ENCODE measurements around the gene CDK13.
"Not testable (repeated sequence)": the region's sequence is repeated elsewhere in the genome, so short reads cannot be mapped to it uniquely, and the experiment has no call there.

Gene CDK13

DNA sequence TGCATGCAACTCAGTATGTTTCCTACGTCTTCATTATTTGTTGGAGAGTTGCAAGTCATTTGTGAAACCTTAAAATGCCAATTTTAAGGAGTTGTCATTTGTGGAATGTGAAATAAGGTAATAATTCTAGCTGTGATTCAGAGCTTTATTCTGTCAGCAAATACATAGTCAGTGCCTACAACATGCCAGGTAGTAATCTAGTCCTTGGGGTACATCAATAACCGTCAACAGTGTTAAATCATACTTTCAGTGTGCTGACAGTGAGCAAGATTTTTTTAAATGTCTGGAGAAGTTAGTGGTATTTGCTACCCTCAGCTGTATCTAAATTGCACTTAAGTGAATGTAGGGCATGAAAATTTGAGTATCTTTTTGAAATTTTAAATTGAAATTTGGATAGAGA lies 147.7 kb downstream of the CDK13 start:
- no peak for DNase-seq (ENCODE audit: low read depth in 2 of 2)

DNA sequence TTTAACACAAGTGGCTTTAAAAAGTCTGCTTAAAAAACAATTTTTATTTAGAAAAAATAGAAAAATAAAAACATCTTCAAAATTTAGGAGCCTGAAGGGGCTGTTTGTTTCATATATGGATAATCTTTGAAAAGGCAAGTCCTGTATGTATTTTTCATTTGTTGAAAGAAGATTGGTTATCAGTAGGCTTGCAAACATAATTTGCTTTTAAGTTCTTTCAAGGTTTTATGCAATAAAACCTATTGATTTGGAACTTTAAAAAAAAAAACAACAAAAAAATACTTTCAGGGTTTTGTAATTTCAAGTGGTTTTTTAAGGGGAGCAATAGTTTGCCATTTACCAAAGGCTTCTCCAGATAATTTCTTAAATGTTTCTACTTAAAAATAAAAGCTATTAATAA lies 148.8 kb downstream of the CDK13 start:
- no peak for DNase-seq (ENCODE audit: low read depth in 2 of 2)

DNA sequence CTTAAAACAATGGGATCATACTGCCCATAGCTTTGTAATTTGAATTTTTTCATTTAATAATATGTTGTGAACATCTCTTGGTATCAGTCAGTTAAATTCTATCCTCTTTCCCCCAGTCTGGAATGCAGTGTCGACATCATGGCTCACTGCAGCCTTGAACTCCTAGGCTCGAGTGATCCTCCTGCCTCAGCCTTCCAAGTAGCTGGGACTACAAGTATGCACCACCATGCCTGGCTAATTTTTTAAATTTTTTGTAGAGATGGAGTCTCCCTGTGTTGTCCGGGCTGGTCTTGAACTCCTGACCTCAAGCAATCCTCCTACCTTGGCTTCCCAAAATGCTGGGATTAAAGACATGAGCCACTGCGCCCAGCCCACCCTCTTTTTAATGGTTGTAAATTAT lies 149.8 kb downstream of the CDK13 start:
- DNase-seq (ENCODE audit: low read depth in 2 of 2) = no peak

DNA sequence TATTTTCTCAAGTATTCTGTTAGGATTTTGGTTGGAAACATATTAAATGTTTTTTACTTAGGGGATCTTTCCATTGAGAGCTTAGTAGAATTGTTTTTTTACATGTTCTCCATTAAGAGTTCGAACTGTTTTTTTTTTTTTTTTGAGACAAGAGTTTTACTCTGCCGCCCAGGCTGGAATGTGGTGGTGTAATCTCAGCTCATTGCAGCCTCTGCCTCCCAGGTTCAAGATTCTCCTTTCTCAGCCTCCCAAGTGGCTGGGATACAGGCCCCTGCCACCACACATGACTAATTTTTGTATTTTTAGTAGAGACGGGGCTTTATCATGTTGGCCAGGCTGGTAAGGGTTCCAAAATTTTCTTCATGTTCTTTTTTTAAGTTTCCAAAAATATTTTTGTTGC lies 151.1 kb downstream of the CDK13 start:
- DNase-seq (ENCODE audit: low read depth in 2 of 2) = no peak

DNA sequence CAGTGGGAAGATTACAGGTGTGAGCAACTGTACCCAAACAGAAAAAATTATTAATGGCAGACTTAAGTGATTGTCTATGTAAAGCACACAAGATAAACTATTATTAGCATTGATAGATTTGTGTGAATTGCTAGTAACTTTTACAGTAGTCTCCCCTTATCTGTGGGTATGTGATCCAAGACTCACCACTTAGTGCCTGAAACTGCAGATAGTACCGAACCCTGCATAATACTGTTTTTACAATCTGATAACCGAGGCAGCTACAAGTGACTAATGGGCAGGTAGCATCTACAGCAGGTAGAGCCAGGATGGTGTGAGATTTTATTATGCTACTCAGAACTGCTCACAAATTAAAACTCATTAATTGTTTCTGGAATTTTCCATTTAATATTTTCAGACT lies 152.8 kb downstream of the CDK13 start:
- no peak for DNase-seq (ENCODE audit: low read depth in 2 of 2)

DNA sequence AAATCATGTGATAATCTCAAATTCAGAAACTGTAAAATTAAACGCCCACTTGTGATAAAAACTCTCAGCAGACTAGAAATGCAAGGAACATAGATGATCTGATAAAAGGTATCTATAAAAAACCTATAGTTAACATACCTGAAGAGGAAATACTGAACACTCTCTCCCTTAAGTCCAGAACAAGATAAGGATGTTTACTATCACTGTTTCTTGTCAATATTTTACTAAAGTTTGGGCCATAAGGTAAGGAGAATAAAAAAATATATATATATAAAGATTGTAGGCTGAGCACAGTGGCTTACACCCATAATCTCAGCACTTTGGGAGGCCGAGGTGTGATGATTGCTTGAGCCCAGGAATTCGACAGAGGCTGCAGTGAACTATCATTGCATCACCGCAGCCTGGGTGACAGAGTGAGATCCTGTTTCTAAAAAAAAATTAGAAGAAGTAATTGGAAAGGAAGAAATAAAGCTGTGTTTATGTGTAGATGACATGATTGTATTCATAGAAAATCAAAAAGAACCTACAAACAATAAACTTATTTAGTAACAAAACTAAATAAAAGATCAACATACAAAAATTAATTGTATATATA lies 155.9 kb downstream of the CDK13 start:
- DNase-seq (ENCODE audit: low read depth in 2 of 2) = no peak

DNA sequence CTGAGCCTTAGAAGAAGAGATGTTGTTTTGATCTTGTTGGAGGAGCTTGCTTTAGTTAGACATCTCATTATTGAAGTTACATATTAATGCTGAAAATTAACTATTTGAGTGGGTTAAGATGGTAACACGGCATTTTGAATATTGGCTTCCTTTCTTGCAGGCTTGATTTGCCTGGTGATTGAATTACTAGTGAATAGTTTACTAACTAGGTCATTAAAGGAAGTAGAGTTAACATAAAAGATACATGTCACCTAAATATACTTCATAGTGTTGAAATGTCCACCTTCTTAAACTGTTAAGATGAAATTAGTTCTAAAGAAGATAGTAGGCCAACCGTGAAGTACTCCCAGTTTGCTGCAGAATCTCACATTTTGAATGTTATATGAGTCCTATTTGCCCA lies 165.9 kb downstream of the CDK13 start:
- no peak for DNase-seq (ENCODE audit: low read depth in 2 of 2)

DNA sequence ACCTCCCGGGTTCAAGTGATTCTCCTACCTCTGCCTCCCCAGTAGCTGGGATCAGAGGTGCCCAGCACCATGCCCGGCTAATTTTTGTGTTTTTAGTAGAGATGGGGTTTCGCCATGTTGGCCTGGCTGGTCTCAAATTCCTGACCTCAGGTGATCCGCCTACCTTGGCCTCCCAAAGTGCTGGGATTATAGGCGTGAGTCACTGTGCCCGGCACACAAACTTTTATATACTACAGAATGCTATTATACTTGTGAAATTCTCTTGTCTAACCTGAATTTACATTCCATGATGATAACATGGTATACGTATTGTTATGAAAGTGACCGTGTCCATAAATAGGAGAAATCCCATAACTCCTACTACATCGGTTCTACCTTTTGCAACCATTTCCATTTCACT lies 167.1 kb downstream of the CDK13 start:
- not testable (repeated sequence) for DNase-seq (ENCODE audit: low read depth in 2 of 2)

DNA sequence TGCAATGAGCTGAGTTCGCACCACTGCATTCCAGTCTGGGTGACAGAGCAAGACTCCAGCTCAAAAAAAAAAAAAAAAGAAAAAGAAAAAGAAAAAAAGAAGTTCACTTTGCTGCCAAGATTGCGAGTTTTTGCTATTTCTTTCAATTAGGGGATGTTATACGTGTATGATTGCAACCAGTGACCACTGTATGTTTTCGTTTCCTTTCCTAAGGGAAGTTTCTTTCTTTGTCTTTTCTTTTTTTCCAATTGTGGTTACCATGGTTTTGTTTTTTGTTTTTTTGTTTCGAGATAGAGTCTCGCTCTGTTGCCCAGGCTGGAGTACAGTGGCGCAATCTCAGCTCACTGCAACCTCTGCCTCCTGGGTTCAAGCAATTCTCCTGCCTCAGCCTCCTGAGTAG lies 168.1 kb downstream of the CDK13 start:
- not testable (repeated sequence) for DNase-seq (ENCODE audit: low read depth in 2 of 2)

DNA sequence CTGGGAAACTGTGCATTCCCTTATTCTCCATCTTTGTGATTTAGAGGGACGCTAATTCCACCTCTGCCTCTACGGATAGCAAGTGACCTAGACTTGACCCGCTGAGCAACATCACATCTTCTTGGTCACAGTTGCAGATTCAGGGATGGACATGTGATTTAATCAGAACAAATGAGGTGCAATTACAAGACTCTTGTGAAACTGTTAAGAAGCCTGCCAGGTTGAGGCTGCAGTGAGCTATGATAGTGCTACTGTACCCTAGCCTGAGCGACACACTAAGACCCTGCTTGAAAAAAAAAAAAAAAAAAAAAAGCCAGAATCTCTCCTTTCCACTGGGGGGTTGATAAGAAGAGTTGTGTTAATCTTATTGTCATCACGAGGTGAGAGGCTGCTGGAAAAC lies 170.0 kb downstream of the CDK13 start:
- DNase-seq (ENCODE audit: low read depth in 2 of 2) = no peak

DNA sequence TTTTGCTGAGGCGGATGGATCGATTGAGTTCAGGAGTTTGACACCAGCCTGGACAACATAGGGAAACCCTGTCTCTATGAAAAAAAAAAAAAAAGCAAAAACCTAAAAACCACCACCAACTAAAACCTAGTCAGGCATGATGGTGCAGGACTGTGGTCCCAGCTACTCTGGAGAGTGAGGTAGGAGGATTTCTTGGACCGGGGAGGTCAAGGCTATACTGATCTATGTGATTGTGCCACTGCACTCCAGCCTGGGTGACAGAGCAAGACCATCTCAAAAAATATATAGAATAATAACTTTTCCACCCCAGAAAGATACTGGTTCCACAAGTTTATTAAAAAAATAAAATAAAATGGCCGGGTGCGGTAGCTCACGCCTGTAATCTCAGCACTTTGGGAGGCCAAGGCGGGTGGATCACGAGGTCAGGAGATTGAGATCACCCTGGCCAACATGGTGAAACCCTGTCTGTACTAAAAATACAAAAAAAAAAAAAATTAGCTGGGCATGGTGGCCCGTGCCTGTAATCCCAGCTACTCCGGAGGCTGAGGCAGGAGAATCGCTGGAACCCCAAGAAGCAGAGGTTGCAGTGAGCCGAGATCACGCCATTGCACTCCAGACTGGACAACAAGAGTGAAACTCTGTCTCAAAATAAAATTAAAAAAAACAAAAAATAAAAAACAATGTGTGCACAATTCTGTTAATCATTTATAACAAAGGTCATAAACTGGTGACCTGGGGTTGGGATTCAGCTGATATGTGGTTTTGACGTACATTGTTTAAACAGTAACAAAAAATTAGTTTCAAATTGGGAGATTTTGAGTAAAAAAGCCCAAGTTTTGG lies 172.3 kb downstream of the CDK13 start:
- not testable (repeated sequence) for DNase-seq (ENCODE audit: low read depth in 2 of 2)

DNA sequence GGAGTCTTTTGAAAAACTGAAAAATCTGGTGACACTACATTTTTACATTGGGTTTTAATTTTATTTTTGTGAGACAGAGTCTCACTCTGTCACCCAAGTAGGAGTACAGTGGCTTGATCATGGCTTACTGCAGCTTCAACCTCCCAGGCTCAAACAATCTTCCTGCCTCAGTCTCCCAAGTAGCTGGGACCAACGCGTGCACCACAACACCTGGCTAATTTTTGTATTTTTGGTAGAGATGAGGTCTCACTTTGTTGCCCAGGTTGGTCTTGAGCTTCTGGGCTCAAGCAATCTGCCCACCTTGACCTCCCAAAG lies 172.8 kb downstream of the CDK13 start:
- DNase-seq (ENCODE audit: low read depth in 2 of 2) = no peak

DNA sequence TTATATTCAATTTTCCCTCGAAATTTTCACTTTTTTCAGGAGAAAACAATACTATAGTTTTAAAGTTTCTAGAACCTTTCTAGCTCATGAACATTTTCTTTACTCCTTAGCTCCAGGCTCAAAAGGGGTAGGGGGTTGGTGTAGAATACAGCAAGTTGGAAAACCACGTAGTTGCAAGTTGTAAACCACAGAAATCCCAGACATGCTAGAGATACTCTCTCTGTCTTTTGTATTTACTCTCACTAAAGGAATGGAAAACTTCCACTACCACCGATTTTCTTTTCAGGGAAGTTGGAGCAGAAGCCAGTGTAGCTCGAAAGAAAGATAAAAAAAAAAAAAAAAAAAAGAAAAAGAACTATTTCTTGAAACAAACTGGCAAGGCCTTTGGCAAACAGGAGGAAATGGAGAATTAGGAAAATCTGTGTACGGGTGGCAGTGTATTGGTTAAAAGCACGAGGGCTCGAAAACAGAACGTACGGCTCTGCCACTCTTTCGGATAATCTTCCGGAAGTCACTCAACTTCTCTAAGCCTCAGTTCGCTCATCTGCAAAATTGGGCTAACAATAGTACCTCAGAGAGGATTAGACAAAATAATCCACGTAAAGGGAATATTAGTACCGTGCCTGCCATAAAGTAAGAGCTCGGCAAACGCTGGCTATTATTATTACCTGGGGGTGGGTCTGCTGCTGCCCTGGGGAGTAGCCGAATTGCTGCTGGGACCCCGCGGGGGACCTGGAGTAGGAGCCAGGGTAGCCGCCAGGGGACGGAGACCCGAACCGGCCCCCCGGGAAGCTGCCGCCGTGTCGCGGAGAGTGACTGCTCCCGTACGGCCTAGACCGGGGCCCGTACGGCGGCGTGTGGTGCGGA lies 183.7 kb downstream of the CDK13 start:
- DNase-seq (ENCODE audit: low read depth in 2 of 2) = no peak

DNA sequence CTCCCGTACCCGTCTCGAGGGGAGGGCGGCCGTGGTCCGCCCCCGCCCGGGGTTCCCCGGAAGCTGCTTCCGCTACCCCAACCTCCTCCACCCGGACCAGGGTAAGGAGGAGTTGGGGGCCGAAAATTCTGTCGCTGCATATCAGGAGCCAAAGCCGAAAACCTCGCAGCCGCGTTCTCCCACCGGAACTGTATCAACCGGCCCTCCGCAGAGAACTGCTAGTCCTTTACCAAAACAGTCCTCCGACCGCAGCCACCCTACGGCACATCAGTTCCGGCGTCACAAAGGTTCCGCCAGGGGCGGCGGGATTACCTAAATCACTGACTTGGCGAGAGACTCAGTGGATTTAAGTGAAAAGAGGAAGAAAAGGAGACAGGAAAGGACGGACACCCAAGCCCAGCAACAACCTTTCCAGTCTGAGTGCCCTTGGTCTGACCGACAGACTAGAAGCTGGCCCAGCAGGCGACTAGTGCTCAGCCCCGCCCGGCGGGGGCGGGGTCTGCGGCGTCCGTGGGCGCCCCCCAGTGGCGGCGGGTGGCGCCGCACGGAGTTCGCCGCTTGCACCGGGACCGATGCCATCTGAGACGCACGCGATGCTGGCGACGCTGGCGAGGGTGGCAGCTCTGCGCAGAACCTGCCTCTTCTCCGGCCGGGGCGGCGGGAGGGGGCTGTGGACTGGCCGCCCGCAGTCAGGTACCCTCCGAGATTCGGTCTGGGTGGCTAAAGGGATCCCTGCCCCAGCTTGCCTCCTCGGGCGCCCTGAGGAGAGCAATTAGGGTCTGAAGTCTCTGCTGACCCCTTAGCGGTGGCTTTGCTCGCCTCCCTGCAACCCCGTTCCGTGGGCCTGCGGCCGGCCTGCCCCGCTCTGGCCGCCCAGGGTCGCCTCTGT lies 184.6 kb downstream of the CDK13 start, which contains the start of the genes MPLKIP and SUGCT:
MPLKIP (minus strand) TSS at position 195 of the 889 bp plus-strand sequence; CDS start at position 140, 55 bp downstream.
SUGCT (plus strand) TSS at position 578 of the 889 bp plus-strand sequence.
- peak; percentile 69 to 72 for DNase-seq (ENCODE audit: low read depth in 2 of 2)

DNA sequence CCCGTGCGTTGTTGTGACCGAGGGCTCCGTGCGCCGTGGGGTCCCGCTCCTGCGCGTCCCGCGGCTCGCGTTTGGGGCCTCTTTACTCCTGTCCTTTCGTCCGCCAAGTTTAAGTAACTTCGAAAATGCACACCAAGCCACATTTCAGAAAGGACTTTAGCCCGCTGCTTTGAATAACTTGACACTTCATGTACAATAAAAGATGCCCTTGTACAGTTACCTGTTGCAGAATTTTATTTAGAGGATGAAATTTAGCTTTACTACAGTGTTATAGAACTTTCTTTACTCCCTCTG lies 185.2 kb downstream of the CDK13 start:
- DNase-seq (ENCODE audit: low read depth in 2 of 2) = no peak

DNA sequence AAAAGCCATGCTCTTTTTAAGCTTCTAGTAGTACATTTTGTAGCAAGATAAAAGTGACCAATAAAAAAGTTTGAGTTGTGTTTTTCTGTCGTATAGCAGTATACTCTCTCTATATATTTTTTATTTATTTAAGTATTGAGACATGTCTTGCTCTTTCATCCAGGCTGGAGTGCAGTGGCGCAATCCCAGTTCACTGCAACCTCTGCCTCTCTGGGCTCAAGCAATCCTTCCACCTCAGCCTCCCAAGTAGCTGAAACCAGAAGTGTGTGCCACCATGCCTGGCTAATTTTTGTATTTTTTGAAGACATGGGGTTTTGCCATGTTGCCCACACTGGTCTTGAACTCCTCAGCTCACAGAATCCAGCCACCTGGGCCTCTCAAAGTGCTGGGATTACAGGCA lies 187.5 kb downstream of the CDK13 start:
- no peak for DNase-seq (ENCODE audit: low read depth in 2 of 2)

DNA sequence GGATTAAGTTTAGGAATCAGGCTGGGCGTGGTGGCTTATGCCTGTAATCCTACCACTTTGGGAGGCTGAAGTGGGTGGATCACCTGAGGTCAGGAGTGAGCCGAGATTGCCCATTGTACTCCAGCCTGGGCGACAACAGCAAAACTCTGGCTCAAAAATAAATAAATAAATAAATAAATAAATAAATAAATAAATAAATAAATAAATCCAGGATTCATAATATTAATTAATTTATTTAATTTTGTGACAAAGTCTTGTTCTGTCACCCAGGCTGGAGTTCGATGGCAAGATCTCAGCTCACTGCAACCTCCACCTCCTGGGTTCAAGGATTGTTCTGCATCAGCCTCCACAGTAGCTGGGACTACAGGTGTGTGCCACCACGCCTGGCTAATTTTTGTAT lies 188.9 kb downstream of the CDK13 start:
- no peak for DNase-seq (ENCODE audit: low read depth in 2 of 2)

DNA sequence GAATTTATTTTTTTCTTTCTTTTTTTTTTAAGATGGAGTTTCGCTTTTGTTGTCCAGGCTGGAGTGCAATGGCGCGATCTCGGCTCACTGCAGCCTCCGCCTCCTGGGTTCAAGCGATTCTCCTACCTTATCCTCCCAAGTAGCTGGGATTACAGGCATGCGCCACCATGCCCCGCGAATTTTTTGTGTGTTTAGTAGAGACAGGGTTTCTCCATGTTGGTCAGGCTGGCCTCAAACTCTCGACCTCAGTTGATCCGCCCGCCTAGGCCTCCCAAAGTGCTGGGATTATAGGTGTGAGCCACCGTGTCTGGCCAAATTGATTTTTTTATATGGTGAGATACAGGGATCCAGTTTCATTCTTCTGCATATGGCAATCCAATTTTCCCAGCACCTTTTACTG lies 189.8 kb downstream of the CDK13 start:
- not testable (repeated sequence) for DNase-seq (ENCODE audit: low read depth in 2 of 2)

DNA sequence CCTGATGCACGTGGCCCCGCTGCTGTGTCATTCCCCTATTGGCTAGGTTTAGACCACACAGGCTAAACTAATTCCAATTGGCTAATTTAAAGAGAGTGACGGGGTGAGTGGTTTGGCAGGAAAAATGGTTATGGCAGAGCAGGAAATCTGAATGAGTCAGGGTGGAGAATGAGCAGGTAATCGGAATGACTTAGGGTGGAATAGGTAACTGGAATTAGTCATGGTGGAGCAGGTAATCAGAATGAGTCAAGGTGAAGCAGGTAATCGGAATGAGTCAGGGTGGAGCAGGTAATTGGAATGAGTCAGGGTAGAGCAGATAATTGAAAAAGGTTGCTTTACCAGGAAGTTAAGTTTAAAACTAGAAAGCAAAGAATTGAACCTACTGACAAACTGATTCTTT lies 191.9 kb downstream of the CDK13 start:
- DNase-seq (ENCODE audit: low read depth in 2 of 2) = not testable (repeated sequence)

DNA sequence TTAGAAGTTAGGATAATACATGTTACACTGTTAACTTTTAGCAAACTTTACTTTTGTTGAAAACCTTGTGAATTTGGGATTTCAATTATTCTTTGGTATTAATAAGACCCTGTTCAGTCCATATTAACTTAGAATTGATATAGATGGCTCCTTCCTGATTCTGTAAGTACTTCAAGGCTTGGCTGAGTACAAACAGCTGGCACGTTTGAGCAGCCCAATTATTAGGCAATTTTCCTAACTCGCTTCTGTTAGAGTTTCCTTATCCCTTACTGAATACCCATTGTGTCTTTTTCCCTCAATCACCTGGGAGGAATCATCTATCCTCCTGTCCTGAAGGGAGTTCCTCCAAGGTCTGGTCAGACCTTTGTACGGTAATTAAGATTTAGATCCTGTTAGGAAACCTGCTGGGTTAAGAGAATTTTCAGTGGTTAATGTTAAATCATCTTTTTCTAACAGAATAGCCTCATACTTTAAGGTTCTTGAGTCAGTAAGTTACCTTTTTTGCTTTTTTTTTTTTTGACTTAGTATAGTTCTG lies 195.6 kb downstream of the CDK13 start:
- not testable (repeated sequence) for DNase-seq (ENCODE audit: low read depth in 2 of 2)

Data from stimulated activated CD8-positive, alpha-beta memory T cell treated with anti-CD3 and anti-CD28 coated beads, Interleukin-15, amount 100 ng/mL, for 48 hours (primary cell).